ENCODE data around the gene PTPRZ1. TPM values are rescaled to one million over a fixed set of nuclear protein-coding genes. Genes with fewer than 3 reads are reported as not detected.

Gene PTPRZ1
- total RNA-seq, 6 experiments from 2014 or later: 0.07 to 0.13 TPM; not detected in 4

DNA sequence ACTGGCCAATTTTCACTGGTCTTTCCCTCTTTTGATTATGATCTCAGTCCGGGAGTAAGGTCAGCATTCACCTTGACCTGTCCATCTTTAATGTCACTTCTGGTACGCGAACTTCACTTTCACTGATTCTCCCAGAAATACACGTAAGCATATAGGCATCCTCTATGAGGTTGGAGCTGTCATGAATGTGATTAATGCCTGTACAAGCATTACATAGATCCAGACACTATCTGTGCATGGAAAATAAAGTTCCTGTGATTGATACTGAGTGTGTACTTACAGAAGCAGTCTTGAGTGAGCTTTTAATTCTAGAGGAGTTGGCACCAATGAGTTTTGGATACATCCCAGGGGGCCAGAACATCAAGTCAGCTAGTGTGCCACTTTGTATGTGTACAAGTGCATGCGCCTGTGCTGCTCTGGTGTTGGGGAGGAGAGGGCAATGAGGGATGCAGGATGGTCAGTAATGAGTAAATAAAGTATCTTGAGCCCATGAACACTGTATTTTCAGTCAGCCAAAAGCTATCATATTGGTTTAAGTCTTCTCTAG lies 6.0 kb downstream of the PTPRZ1 start:
- Mint-ChIP-seq H3K4me3 (no peak overlapping the region), H3K27me3 (ENCODE audit: insufficient read depth) (peaks cover 11% of the 10 kb centered on the region)

DNA sequence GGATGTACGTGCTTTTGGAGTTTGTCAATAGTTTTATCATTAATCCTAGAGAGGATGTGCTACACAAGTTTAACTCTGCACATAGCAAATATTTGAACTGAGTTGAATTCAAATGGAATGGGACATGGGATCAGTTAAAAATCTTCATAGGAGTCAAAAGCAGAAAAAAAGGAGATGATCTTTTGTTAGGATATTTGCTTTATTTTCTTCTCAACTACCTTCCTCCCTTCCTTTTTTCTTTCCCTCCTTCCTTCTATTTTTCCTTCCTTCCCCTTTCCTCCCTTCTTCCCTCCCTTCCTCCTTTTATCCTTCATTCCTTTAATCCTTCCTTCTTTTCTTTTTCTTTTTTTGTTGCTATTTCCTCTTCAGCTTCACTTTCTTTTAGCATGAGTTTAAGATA lies 6.6 kb downstream of the PTPRZ1 start:
- H3K4me1 Mint-ChIP-seq (ENCODE audit: low read depth): no peaks in the 10 kb centered on the region; the same call in 1 of the 2 replicates
- no peak overlapping the region for H3K27ac Mint-ChIP-seq
- no peaks in the 10 kb centered on the region for H3K9me3 Mint-ChIP-seq
- H3K27me3 Mint-ChIP-seq (ENCODE audit: insufficient read depth): peaks cover 11% of the 10 kb centered on the region
- H3K36me3 Mint-ChIP-seq (ENCODE audit: low read depth): no peaks in the 10 kb centered on the region
- TF ChIP-seq CTCF (IDR thresholded peaks at IDR 0.05): no peak
- H3K4me3 Mint-ChIP-seq: no peak overlapping the region
- no peak for DNase-seq

More for the DNA sequence above, 6.0 kb downstream of the PTPRZ1 start:
- H3K4me1 Mint-ChIP-seq (ENCODE audit: low read depth): peaks cover 4% of the 10 kb centered on the region; the same call in 1 of the 2 replicates
- no peak overlapping the region for H3K27ac Mint-ChIP-seq
- no peaks in the 10 kb centered on the region for H3K9me3 Mint-ChIP-seq
- H3K36me3 Mint-ChIP-seq (ENCODE audit: low read depth): no peaks in the 10 kb centered on the region
- no peak for TF ChIP-seq CTCF (IDR thresholded peaks at IDR 0.05)
- no peak for DNase-seq

- Mint-ChIP-seq H3K4me3 (no peak overlapping the region), H3K4me1 (ENCODE audit: low read depth) (no peaks in the 10 kb centered on the region), H3K36me3 (ENCODE audit: low read depth) (no peaks in the 10 kb centered on the region), H3K9me3 (no peaks in the 10 kb centered on the region), H3K27ac (no peak overlapping the region), H3K27me3 (ENCODE audit: insufficient read depth) (peaks cover 7% of the 10 kb centered on the region)
- no peak for DNase-seq
- TF ChIP-seq CTCF (IDR thresholded peaks at IDR 0.05): no peak
Observed at GRCh38 chr7:121882731-121883130, 9.8 kb downstream of the PTPRZ1 start.

DNA sequence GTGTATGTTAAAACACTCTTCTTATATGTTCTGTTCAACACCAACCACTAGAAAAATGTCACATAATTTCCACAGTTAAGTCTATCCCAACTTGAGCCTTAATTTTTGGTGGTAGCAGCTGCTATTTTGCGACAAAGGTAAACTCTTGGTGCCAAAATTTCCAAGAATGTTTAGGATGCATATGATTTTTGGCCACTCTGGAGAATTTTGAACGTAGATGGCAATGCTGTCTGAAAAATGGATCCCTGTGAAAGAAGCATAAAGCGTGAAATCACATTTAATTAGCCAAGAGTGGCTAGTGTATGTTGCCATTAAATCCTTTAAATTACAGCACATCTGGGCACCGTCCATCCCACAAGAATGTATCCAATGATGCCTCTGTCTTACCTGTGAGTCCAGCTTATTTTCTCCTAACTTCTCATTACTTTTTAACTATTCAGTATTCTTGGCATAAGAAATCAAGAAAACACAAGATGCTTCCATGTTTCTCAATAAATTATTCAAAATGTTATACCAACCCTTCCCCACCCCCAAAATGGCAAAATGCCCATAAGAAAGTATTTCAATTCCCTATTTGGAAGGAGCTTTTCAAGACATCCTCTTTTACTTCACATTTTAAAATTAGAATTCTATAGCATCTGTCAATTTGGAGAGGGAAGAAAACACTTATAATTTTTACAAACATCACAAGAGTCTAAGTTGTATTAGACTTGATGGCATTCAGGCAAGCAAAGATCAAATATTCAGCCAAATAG lies 12.4 kb downstream of the PTPRZ1 start:
- DNase-seq: no peak
- no peaks in the 10 kb centered on the region for H3K9me3 Mint-ChIP-seq
- H3K4me3 Mint-ChIP-seq: no peak overlapping the region
- no peaks in the 10 kb centered on the region for H3K36me3 Mint-ChIP-seq (ENCODE audit: low read depth)
- peaks cover 2% of the 10 kb centered on the region for H3K27me3 Mint-ChIP-seq (ENCODE audit: insufficient read depth)
- H3K4me1 Mint-ChIP-seq (ENCODE audit: low read depth): no peaks in the 10 kb centered on the region
- no peak for TF ChIP-seq CTCF (IDR thresholded peaks at IDR 0.05)
- H3K27ac Mint-ChIP-seq: no peak overlapping the region

DNA sequence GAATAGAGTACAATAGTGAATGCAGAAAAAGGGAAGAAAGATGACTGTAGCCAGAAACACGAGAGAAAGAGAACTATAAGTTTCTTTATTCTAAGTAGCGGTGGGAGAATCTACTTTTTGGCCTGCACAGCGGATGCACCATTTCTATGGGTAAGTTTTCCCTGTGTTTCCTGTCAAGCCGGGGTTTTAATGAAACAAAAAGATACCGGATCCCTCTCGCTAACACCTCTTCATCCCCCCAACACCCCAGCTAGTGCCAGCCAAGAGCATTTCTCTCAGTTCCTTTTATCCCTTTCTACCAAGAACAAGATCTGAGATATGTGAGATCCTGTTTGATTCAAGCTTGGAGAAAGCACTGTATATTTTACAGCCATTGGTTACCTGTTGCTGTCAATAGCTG lies 14.7 kb downstream of the PTPRZ1 start:
- H3K4me1 Mint-ChIP-seq (ENCODE audit: low read depth): no peaks in the 10 kb centered on the region
- no peak for TF ChIP-seq CTCF (IDR thresholded peaks at IDR 0.05)
- no peaks in the 10 kb centered on the region for H3K36me3 Mint-ChIP-seq (ENCODE audit: low read depth)
- no peak overlapping the region for H3K27ac Mint-ChIP-seq
- no peak overlapping the region for H3K4me3 Mint-ChIP-seq
- H3K9me3 Mint-ChIP-seq: no peaks in the 10 kb centered on the region
- peaks cover 2% of the 10 kb centered on the region for H3K27me3 Mint-ChIP-seq (ENCODE audit: insufficient read depth)
- no peak for DNase-seq

All from HFFc6 (cell line).